ENCODE measurements around the gene ZNF385D. TPM values are rescaled to one million over a fixed set of nuclear protein-coding genes. Genes with fewer than 3 reads are reported as not detected.

ZNF385D gene
- total RNA-seq, 1 experiment from 2014 or later, result not detected

- ChIA-PET CTCF (no interaction called here), RAD21 (ENCODE audit: low non-redundant PET in 1 of 2, low total read pairs in 2 of 2, uncharacterized antibody in 2 of 2, unreplicated experiment in 2 of 2) (no interaction called here), POLR2A (no interaction called here)
- intact Hi-C loops (cut with micrococcal nuclease), result no loop called here
- Histone ChIP-seq H4K20me1 (ENCODE audit: insufficient read depth) (no peaks in the 10 kb centered on the region), H3K9me2 (ENCODE audit: insufficient read depth) (no peaks in the 10 kb centered on the region), H3K4me1 (ENCODE audit: control insufficient read depth in 1 of 2, insufficient read depth in 2 of 2, low read length in 2 of 2) (no peaks in the 10 kb centered on the region), H3K27me3 (ENCODE audit: insufficient read depth, low read length) (no peaks in the 10 kb centered on the region), H3K9ac (ENCODE audit: low read length) (no peak overlapping the region), H3K27ac (ENCODE audit: low read depth, low read length) (no peak overlapping the region), H3K36me3 (ENCODE audit: control insufficient read depth in 1 of 2, insufficient read depth in 2 of 2, low read length in 2 of 2) (no peaks in the 10 kb centered on the region), H3K4me3 (replicated peaks in 1 of 2; ENCODE audit: low read depth in 1 of 2, low read length in 2 of 2) (no peak overlapping the region), H3K4me2 (ENCODE audit: low read length) (no peak overlapping the region), H2AFZ (ENCODE audit: low read depth, low read length, poor library complexity, severe bottlenecking) (no peak overlapping the region), H3K9me3 (ENCODE audit: control insufficient read depth in 1 of 2, insufficient read depth in 1 of 2, low read depth in 1 of 2, low read length in 2 of 2) (peaks cover 0 to 3% of the 10 kb centered on the region in 2 experiments; a peak in 2 of 4 replicates), H3K79me2 (ENCODE audit: insufficient read depth, low read length) (no peaks in the 10 kb centered on the region)
- TF ChIP-seq SRF (IDR thresholded peaks at IDR 0.05; ENCODE audit: low read depth), result no peak
- TF ChIP-seq ZFX (IDR thresholded peaks at IDR 0.05), result no peak
- no peak for TF ChIP-seq JUND (IDR thresholded peaks at IDR 0.05)
- no peak for TF ChIP-seq EGR1 (IDR thresholded peaks at IDR 0.05; ENCODE audit: low read depth)
- TF ChIP-seq EZH2 (IDR thresholded peaks at IDR 0.05), result no peak
- no peak for TF ChIP-seq TCF7L2 (IDR thresholded peaks at IDR 0.05; ENCODE audit: borderline replicate concordance, extremely low read depth, insufficient read depth, insufficient read length)
- TF ChIP-seq POLR2AphosphoS5 (IDR thresholded peaks at IDR 0.05; ENCODE audit: low read depth, low read length), result no peak
- TF ChIP-seq ELF1 (IDR thresholded peaks at IDR 0.05; ENCODE audit: borderline replicate concordance, low read depth), result no peak
- TF ChIP-seq EZH2phosphoT487 (IDR thresholded peaks at IDR 0.05; ENCODE audit: borderline replicate concordance), result no peak
- TF ChIP-seq CBX3 (IDR thresholded peaks at IDR 0.05; ENCODE audit: low read depth), result no peak
- no peak for TF ChIP-seq ZBTB33 (IDR thresholded peaks at IDR 0.05; ENCODE audit: extremely low read depth, insufficient replicate concordance, low read length)
- TF ChIP-seq SP1 (IDR thresholded peaks at IDR 0.05; ENCODE audit: low read depth), result no peak
- no peak for TF ChIP-seq MAX (IDR thresholded peaks at IDR 0.05)
- TF ChIP-seq SIN3A (IDR thresholded peaks at IDR 0.05; ENCODE audit: low read depth), result no peak
- TF ChIP-seq CTCF (IDR thresholded peaks at IDR 0.05 in 2 of 3, conservative IDR thresholded peaks at IDR 0.05 in 1 of 3; ENCODE audit: borderline replicate concordance in 1 of 3, insufficient read depth in 1 of 3, low read depth in 2 of 3, low read length in 2 of 3), result no peak
- TF ChIP-seq ZNF274 (IDR thresholded peaks at IDR 0.05; ENCODE audit: low read depth, low read length), result no peak
- TF ChIP-seq REST (IDR thresholded peaks at IDR 0.05; ENCODE audit: low read depth), result no peak
- no TSS peak for BruUV-seq (replicated peaks)
- DNase-seq (ENCODE audit: low read depth, low spot score) (no peak), ATAC-seq (no peak)
Observed at GRCh38 chr3:21715662-21716061, 35.3 kb downstream of the ZNF385D start.

Measured in HCT116 (cell line).